ENCODE measurements around the gene TCFL5. TPM values are rescaled to one million over a fixed set of nuclear protein-coding genes. Genes with fewer than 3 reads are reported as not detected.

Gene TCFL5
- total and polyA plus RNA-seq, 10 donors: 4.1 to 8.8 (median 6.3) TPM

DNA sequence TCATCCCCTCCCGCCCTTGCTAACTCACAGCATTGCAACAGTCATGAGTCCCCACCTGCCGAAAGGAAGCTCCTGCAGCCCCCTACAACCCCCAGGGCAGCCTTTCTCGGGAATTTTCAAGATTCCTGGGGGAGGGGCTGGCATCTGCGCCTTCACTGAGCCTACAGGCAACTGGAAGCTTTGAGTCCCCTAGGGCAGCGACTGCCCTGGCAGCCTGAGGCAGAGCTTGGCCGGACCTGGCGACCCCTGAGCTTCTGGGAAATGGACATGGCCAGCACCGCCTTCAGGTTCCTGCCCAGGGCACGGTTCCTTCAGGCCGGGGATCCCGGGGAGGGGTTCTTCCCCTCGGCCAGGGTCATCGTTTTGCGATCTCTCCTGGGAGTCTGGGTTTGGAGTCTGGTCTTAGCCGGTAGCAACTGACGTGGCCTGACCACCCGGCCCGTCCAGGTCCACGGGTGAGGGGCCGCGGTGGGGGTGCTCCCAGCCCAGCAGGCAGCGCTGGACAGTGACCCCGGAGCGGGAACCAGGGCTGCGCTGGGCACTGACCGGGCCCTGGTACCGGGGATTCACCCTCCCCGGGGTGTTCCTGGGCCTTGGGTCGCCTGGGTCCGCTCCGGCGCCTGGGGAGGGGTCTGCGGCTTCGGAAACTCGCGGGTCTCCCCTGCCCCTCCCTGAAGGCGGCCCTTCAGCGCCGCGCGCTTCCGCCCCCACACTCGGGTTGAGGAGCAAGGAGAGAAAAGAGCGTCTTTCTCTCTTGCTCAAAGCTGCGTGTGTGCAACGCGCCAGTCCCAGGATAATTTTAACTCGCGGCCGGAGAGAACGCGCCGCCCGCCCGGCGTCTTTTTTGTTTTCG is 45.4 kb downstream of the TCFL5 start:
- Histone ChIP-seq H3K27ac (no peak overlapping the region), H3K27me3 (replicated peaks in 1 of 7) (peaks cover 7 to 72% (median 54%) of the 10 kb centered on the region in 7 donors), H3K4me1 (peaks cover 9 to 58% (median 50%) of the 10 kb centered on the region in 6 donors), H3K36me3 (peaks cover 0 to 31% (median 27%) of the 10 kb centered on the region in 6 donors), H3K9me3 (no peaks in the 10 kb centered on the region), H3K4me3 (peak overlapping the region in 5 of 8 donors; percentile 4 to 59 (median 23))
- DNase-seq: no peak
- 3 to 4% (median 4%) methylated on average over 38 to 57 of the region's 57 CpGs for WGBS, 5 donors
- intact Hi-C loops (cut with DNase I; ENCODE audit: low total_unique reads): no loop called here
- TF ChIP-seq, protein P1, sequence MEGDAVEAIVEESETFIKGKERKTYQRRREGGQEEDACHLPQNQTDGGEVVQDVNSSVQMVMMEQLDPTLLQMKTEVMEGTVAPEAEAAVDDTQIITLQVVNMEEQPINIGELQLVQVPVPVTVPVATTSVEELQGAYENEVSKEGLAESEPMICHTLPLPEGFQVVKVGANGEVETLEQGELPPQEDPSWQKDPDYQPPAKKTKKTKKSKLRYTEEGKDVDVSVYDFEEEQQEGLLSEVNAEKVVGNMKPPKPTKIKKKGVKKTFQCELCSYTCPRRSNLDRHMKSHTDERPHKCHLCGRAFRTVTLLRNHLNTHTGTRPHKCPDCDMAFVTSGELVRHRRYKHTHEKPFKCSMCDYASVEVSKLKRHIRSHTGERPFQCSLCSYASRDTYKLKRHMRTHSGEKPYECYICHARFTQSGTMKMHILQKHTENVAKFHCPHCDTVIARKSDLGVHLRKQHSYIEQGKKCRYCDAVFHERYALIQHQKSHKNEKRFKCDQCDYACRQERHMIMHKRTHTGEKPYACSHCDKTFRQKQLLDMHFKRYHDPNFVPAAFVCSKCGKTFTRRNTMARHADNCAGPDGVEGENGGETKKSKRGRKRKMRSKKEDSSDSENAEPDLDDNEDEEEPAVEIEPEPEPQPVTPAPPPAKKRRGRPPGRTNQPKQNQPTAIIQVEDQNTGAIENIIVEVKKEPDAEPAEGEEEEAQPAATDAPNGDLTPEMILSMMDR (IDR thresholded peaks at IDR 0.05 in 8 of 11, conservative IDR thresholded peaks at IDR 0.05 in 3 of 11): no peak
- TF ChIP-seq POLR2AphosphoS5 (IDR thresholded peaks at IDR 0.05): no peak
- TF ChIP-seq POLR2A (IDR thresholded peaks at IDR 0.05): no peak

- H3K27me3 ChIP-seq (replicated peaks in 1 of 7): peaks cover 7 to 63% (median 52%) of the 10 kb centered on the region in 7 donors
- intact Hi-C loops (cut with DNase I; ENCODE audit: low total_unique reads): no loop called here
Measured at GRCh38 chr20:62815066-62815991, 46.3 kb downstream of the TCFL5 start.

DNA sequence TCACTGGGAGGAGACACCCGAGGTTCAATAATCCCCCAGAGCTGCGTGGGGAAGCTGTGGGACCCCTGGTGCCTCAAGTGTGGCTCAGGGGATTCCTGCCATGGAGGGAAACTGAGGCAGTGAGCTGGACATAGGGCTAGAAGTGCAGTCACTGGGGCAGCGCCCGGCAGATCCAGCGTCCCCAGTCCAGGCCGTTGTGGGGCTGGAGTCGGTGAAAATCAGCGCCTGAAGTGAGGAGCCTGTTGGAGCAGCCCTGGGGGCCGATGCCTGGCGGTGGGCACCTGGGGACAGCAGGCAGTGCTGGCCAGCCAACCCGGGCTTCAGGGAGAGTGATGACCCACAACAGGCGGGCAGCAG is 46.9 kb downstream of the TCFL5 start:
- Histone ChIP-seq H3K4me1 (peaks cover 9 to 58% (median 50%) of the 10 kb centered on the region in 6 donors), H3K36me3 (peaks cover 4 to 47% (median 43%) of the 10 kb centered on the region in 6 donors), H3K27ac (no peak overlapping the region), H3K27me3 (replicated peaks in 1 of 7) (peaks cover 7 to 56% (median 46%) of the 10 kb centered on the region in 7 donors), H3K9me3 (no peaks in the 10 kb centered on the region), H3K4me3 (no peak overlapping the region)
- no peak for DNase-seq
- TF ChIP-seq, protein P1 (IDR thresholded peaks at IDR 0.05 in 8 of 11, conservative IDR thresholded peaks at IDR 0.05 in 3 of 11): no peak
- no peak for TF ChIP-seq POLR2A (IDR thresholded peaks at IDR 0.05)
- TF ChIP-seq POLR2AphosphoS5 (IDR thresholded peaks at IDR 0.05): peak; percentile 24 to 63 (median 37)
- WGBS, 5 donors: 64 to 83% (median 70%) methylated on average over 9 to 12 of the region's 12 CpGs
- intact Hi-C loops (cut with DNase I; ENCODE audit: low total_unique reads): no loop called here

More at GRCh38 chr20:62815066-62815991, 46.3 kb downstream of the TCFL5 start:
- TF ChIP-seq POLR2A (IDR thresholded peaks at IDR 0.05) (no peak), POLR2AphosphoS5 (IDR thresholded peaks at IDR 0.05) (peak in 2 of 3 donors; percentile 3 to 16)
- DNase-seq: no peak
- no peak overlapping the region for H3K27ac ChIP-seq
- 29 to 35% (median 32%) methylated on average over 22 to 24 of the region's 24 CpGs for WGBS, 5 donors
- H3K36me3 ChIP-seq: peaks cover 4 to 40% (median 37%) of the 10 kb centered on the region in 6 donors
- H3K4me3 ChIP-seq: peak overlapping the region in 1 of 8 donors; percentile 59
- no peaks in the 10 kb centered on the region for H3K9me3 ChIP-seq
- H3K4me1 ChIP-seq: peaks cover 9 to 58% (median 50%) of the 10 kb centered on the region in 6 donors

DNA sequence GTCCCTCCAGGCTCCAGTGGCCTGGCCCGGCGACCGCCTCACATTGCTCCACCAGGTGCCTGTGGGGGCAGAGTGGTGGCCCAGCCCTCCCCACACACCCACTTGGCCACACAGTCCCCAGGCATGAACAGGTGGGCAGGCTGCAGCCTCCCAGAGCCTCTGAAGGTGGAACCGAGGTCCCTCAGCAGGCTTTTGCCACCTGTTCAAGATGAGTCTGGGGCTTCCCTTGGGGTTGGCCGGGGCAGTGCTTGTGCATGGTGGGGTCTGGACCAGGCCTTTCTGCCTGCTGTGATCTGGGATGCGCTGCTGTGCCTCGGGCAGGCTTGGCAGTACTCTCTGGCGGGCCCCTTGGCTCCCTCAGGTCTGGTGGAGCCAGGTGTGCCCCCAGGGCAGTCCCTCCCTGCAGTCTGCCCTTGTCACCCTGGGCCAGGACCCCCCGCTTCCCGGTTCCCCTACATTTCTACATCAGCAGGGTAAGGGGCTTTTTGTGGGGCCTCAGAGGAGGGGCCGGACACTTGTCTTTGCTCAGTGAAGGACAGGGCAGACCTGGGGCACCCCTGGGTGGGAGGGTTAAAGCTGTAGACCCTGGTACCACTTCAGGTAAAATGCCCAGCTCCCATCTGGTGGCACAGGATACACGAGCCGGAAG is 47.4 kb downstream of the TCFL5 start:
- no peak for DNase-seq
- intact Hi-C loops (cut with DNase I; ENCODE audit: low total_unique reads): no loop called here
- Histone ChIP-seq H3K36me3 (peaks cover 4 to 52% (median 48%) of the 10 kb centered on the region in 6 donors), H3K27ac (no peak overlapping the region), H3K9me3 (no peaks in the 10 kb centered on the region), H3K4me3 (no peak overlapping the region), H3K4me1 (peaks cover 9 to 55% (median 49%) of the 10 kb centered on the region in 6 donors), H3K27me3 (replicated peaks in 1 of 7) (peaks cover 7 to 51% (median 45%) of the 10 kb centered on the region in 7 donors)
- TF ChIP-seq POLR2A (IDR thresholded peaks at IDR 0.05) (no peak), POLR2AphosphoS5 (IDR thresholded peaks at IDR 0.05) (peak in 1 of 3 donors; percentile 72)
- TF ChIP-seq, protein P1 (IDR thresholded peaks at IDR 0.05 in 8 of 11, conservative IDR thresholded peaks at IDR 0.05 in 3 of 11): no peak
- WGBS, 5 donors: 70 to 80% (median 79%) methylated on average over 5 to 13 of the region's 13 CpGs

All from spleen (tissue), 11 donors.